ENCODE results near the gene AFAP1. TPM values are rescaled to one million over a fixed set of nuclear protein-coding genes. Genes with fewer than 3 reads are reported as not detected.

AFAP1 gene
- total and polyA plus RNA-seq, 2 of the 8 experiments (the other 6 are each of a cell fraction or from before 2014, with no cell fraction given) = 3.6 to 18.2 TPM

- TF ChIP-seq SP1 (IDR thresholded peaks at IDR 0.05; ENCODE audit: low read depth, low read length) (peak; percentile 92), CBX5 (IDR thresholded peaks at IDR 0.05; ENCODE audit: low read depth, low read length) (no peak), TEAD4 (IDR thresholded peaks at IDR 0.05; ENCODE audit: low read depth, low read length) (peak; percentile 84), POLR2AphosphoS5 (IDR thresholded peaks at IDR 0.05; ENCODE audit: low read depth, low read length) (0 out of 2 replicates have a peak, but pooled peaks have one; percentile 28), HDAC6 (IDR thresholded peaks at IDR 0.05; ENCODE audit: low read depth, low read length) (no peak), HDAC2 (IDR thresholded peaks at IDR 0.05; ENCODE audit: borderline replicate concordance in 1 of 2, low read depth in 2 of 2, low read length in 2 of 2) (no peak), EP300 (IDR thresholded peaks at IDR 0.05; ENCODE audit: borderline replicate concordance in 1 of 2, low read depth in 2 of 2, low read length in 2 of 2) (peak in 1 of 2 experiments; percentile 11; a peak in 1 of 3 replicates), ASH2L (IDR thresholded peaks at IDR 0.05; ENCODE audit: low read length) (peak; percentile 85), SP4 (IDR thresholded peaks at IDR 0.05; ENCODE audit: low read length) (no peak)
Observed at GRCh38 chr4:7941111-7941964, 1.7 kb upstream of the AFAP1 start (continued).

Data from H1 (cell line).